Measurements from ENCODE around the gene PIEZO1.

Gene PIEZO1

GRCh38 chr16:88684569-88685155 is 100.4 kb downstream of the PIEZO1 start:
- H3K4me3 ChIP-seq (ENCODE audit: control insufficient read depth, low read depth, low read length), result no peak overlapping the region
- no peak for TF ChIP-seq CTCF (IDR thresholded peaks at IDR 0.05; ENCODE audit: control insufficient read depth, insufficient read depth, low read depth, low read length, missing control alignments)
- DNase-seq (ENCODE audit: low read depth), result no peak

- H3K4me3 ChIP-seq (ENCODE audit: control insufficient read depth, low read depth, low read length), result no peak overlapping the region
- no peak for TF ChIP-seq CTCF (IDR thresholded peaks at IDR 0.05; ENCODE audit: control insufficient read depth, insufficient read depth, low read depth, low read length, missing control alignments)
- DNase-seq (ENCODE audit: low read depth), result no peak
Observed at GRCh38 chr16:88681709-88682451, 103.1 kb downstream of the PIEZO1 start.

GRCh38 chr16:88681084-88681680 is 103.8 kb downstream of the PIEZO1 start:
- peak; percentile 9 for TF ChIP-seq CTCF (IDR thresholded peaks at IDR 0.05; ENCODE audit: control insufficient read depth, insufficient read depth, low read depth, low read length, missing control alignments)
- no peak for DNase-seq (ENCODE audit: low read depth)
- H3K4me3 ChIP-seq (ENCODE audit: control insufficient read depth, low read depth, low read length), result no peak overlapping the region

GRCh38 chr16:88680554-88681083 is 104.4 kb downstream of the PIEZO1 start:
- H3K4me3 ChIP-seq (ENCODE audit: control insufficient read depth, low read depth, low read length), result no peak overlapping the region
- TF ChIP-seq CTCF (IDR thresholded peaks at IDR 0.05; ENCODE audit: control insufficient read depth, insufficient read depth, low read depth, low read length, missing control alignments), result no peak
- DNase-seq (ENCODE audit: low read depth), result no peak

GRCh38 chr16:88678224-88678979 is 106.6 kb downstream of the PIEZO1 start:
- DNase-seq (ENCODE audit: low read depth), result no peak
- H3K4me3 ChIP-seq (ENCODE audit: control insufficient read depth, low read depth, low read length), result no peak overlapping the region
- TF ChIP-seq CTCF (IDR thresholded peaks at IDR 0.05; ENCODE audit: control insufficient read depth, insufficient read depth, low read depth, low read length, missing control alignments), result no peak

GRCh38 chr16:88677721-88678120 is 107.3 kb downstream of the PIEZO1 start:
- DNase-seq (ENCODE audit: low read depth), result no peak
- TF ChIP-seq CTCF (IDR thresholded peaks at IDR 0.05; ENCODE audit: control insufficient read depth, insufficient read depth, low read depth, low read length, missing control alignments), result no peak
- no peak overlapping the region for H3K4me3 ChIP-seq (ENCODE audit: control insufficient read depth, low read depth, low read length)
